Measurements from ENCODE around the gene TRPM3. TPM values are rescaled to one million over a fixed set of nuclear protein-coding genes. Genes with fewer than 3 reads are reported as not detected.

TRPM3 gene
- total RNA-seq, 1 experiment from 2014 or later: not detected

DNA sequence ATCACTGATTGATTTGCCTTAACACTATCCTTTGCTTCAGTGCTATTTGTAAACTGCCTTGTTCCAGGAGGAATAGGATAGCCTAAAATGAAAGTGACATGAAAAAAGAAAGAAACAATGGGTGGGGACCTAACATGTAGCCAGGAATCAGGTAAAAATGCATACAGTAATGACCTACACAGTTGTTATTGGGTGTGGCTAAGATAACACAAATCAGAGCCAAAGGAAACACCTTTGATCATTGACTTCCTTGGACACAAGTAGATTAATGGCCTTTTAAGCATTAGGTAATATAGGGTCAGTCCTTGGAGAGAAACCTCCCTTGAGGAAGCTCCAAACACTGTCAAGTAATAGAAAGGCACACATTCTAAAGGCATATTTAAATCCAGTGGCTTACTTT is 220.4 kb downstream of the TRPM3 start:
- DNase-seq: no peak
- Histone ChIP-seq H2AFZ (ENCODE audit: low read length) (no peak overlapping the region), H3K9me3 (ENCODE audit: low read length) (no peaks in the 10 kb centered on the region), H3K4me2 (ENCODE audit: low read length) (no peak overlapping the region), H3K9ac (ENCODE audit: low read length) (no peak overlapping the region), H3K27me3 (ENCODE audit: low read length) (no peaks in the 10 kb centered on the region), H4K20me1 (ENCODE audit: low read length) (no peaks in the 10 kb centered on the region), H3K4me1 (ENCODE audit: insufficient read depth, low read length) (peaks cover 12% of the 10 kb centered on the region; the same call in 1 of the 2 replicates), H3F3A (ENCODE audit: low read length, unreplicated experiment) (no peaks in the 10 kb centered on the region), H3K9me2 (replicated peaks; ENCODE audit: low read length) (no peaks in the 10 kb centered on the region), H3K36me3 (ENCODE audit: low read depth, low read length) (no peaks in the 10 kb centered on the region), H3K4me3 (ENCODE audit: low read length) (no peak overlapping the region), H3K79me2 (ENCODE audit: low read length) (no peaks in the 10 kb centered on the region), H3K27ac (ENCODE audit: low read length) (no peak overlapping the region)
- no peak for ATAC-seq
- intact Hi-C loops (cut with micrococcal nuclease): no loop called here
- CTCF ChIA-PET: no interaction called here
- POLR2A ChIA-PET (ENCODE audit: unreplicated experiment): no interaction called here
- TF ChIP-seq EZH2phosphoT487 (IDR thresholded peaks at IDR 0.05; ENCODE audit: borderline replicate concordance, low read length) (no peak), EZH2 (IDR thresholded peaks at IDR 0.05; ENCODE audit: low read length, unreplicated experiment) (no peak)
- TF ChIP-seq, protein P1, sequence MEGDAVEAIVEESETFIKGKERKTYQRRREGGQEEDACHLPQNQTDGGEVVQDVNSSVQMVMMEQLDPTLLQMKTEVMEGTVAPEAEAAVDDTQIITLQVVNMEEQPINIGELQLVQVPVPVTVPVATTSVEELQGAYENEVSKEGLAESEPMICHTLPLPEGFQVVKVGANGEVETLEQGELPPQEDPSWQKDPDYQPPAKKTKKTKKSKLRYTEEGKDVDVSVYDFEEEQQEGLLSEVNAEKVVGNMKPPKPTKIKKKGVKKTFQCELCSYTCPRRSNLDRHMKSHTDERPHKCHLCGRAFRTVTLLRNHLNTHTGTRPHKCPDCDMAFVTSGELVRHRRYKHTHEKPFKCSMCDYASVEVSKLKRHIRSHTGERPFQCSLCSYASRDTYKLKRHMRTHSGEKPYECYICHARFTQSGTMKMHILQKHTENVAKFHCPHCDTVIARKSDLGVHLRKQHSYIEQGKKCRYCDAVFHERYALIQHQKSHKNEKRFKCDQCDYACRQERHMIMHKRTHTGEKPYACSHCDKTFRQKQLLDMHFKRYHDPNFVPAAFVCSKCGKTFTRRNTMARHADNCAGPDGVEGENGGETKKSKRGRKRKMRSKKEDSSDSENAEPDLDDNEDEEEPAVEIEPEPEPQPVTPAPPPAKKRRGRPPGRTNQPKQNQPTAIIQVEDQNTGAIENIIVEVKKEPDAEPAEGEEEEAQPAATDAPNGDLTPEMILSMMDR (conservative IDR thresholded peaks at IDR 0.05; ENCODE audit: low read depth, low read length): no peak
- BruUV-seq (replicated peaks): no TSS peak

DNA sequence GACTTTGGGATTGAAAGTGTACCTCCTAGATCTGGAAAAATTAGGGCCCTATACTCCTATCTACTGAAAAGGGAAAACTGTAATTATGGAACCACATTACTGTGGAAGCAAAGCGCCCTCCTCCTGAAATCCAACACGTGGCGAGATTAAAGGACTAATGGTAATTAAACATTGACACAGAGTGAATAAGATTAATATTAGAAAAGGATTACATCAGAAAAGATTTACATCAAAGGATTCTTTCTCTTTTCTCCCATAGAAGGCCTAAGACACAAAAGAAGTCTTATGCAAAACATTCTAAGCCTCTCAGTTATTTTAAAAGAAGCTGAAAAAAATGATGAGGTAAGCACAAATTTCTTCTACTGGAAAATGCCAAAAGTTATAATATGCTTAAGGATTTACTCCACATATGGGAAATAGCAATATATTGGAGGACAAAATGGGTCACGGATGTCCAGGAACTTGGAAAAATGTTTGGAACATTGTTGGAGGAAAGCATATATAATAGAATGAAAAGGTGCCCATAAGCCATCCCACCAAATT is 227.8 kb downstream of the TRPM3 start:
- intact Hi-C loops (cut with micrococcal nuclease): no loop called here
- Histone ChIP-seq H3K4me2 (ENCODE audit: low read length) (no peak overlapping the region), H3K36me3 (ENCODE audit: low read depth, low read length) (no peaks in the 10 kb centered on the region), H3K27me3 (ENCODE audit: low read length) (no peaks in the 10 kb centered on the region), H3K9me2 (replicated peaks; ENCODE audit: low read length) (no peaks in the 10 kb centered on the region), H3K4me3 (ENCODE audit: low read length) (no peak overlapping the region), H3K9me3 (ENCODE audit: low read length) (no peaks in the 10 kb centered on the region), H2AFZ (ENCODE audit: low read length) (no peak overlapping the region), H3K79me2 (ENCODE audit: low read length) (no peaks in the 10 kb centered on the region), H3F3A (ENCODE audit: low read length, unreplicated experiment) (no peaks in the 10 kb centered on the region), H3K4me1 (ENCODE audit: insufficient read depth, low read length) (no peaks in the 10 kb centered on the region), H3K9ac (ENCODE audit: low read length) (no peak overlapping the region), H3K27ac (ENCODE audit: low read length) (no peak overlapping the region), H4K20me1 (ENCODE audit: low read length) (no peaks in the 10 kb centered on the region)
- DNase-seq: no peak
- no peak for ATAC-seq
- ChIA-PET CTCF (no interaction called here), POLR2A (ENCODE audit: unreplicated experiment) (no interaction called here)
- no TSS peak for BruUV-seq (replicated peaks)
- TF ChIP-seq, protein P1 (conservative IDR thresholded peaks at IDR 0.05; ENCODE audit: low read depth, low read length): no peak
- TF ChIP-seq EZH2 (IDR thresholded peaks at IDR 0.05; ENCODE audit: low read length, unreplicated experiment) (no peak), EZH2phosphoT487 (IDR thresholded peaks at IDR 0.05; ENCODE audit: borderline replicate concordance, low read length) (no peak)

DNA sequence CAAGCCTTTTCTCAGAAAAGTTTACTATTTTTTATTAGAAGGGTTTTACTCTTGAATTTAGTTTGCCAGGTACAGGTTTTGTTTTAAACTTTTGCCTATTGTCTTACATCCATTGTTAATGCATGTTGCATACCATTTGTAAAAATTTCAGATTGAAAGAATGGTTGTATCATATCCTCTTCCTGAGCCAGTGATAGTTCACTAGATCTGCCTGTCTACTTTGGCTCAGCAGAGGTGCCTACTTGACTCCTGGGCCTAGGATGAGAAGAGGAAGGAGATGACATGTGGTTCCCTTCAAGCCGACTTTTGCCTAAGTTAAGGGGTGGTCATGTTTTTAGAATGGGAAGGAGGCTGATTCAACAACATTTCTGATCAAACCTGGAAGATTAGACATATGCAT is 232.9 kb downstream of the TRPM3 start:
- Histone ChIP-seq H3K4me1 (ENCODE audit: insufficient read depth, low read length) (no peaks in the 10 kb centered on the region), H4K20me1 (ENCODE audit: low read length) (no peaks in the 10 kb centered on the region), H3K79me2 (ENCODE audit: low read length) (no peaks in the 10 kb centered on the region), H3K27me3 (ENCODE audit: low read length) (no peaks in the 10 kb centered on the region; the same call in 1 of the 2 replicates), H3K36me3 (ENCODE audit: low read depth, low read length) (no peaks in the 10 kb centered on the region), H2AFZ (ENCODE audit: low read length) (no peak overlapping the region), H3F3A (ENCODE audit: low read length, unreplicated experiment) (no peaks in the 10 kb centered on the region), H3K9me2 (replicated peaks; ENCODE audit: low read length) (no peaks in the 10 kb centered on the region), H3K9me3 (ENCODE audit: low read length) (no peaks in the 10 kb centered on the region), H3K4me2 (ENCODE audit: low read length) (no peak overlapping the region), H3K27ac (ENCODE audit: low read length) (no peak overlapping the region), H3K9ac (ENCODE audit: low read length) (no peak overlapping the region), H3K4me3 (ENCODE audit: low read length) (no peak overlapping the region)
- TF ChIP-seq, protein P1 (conservative IDR thresholded peaks at IDR 0.05; ENCODE audit: low read depth, low read length): no peak
- no peak for TF ChIP-seq EZH2phosphoT487 (IDR thresholded peaks at IDR 0.05; ENCODE audit: borderline replicate concordance, low read length)
- no peak for TF ChIP-seq EZH2 (IDR thresholded peaks at IDR 0.05; ENCODE audit: low read length, unreplicated experiment)
- ChIA-PET CTCF (no interaction called here), POLR2A (ENCODE audit: unreplicated experiment) (no interaction called here)
- no peak for DNase-seq
- intact Hi-C loops (cut with micrococcal nuclease): no loop called here
- BruUV-seq (replicated peaks): no TSS peak
- no peak for ATAC-seq

Data from PC-3 (cell line).